Measurements from ENCODE around the gene NR1H2.

NR1H2 gene

DNA sequence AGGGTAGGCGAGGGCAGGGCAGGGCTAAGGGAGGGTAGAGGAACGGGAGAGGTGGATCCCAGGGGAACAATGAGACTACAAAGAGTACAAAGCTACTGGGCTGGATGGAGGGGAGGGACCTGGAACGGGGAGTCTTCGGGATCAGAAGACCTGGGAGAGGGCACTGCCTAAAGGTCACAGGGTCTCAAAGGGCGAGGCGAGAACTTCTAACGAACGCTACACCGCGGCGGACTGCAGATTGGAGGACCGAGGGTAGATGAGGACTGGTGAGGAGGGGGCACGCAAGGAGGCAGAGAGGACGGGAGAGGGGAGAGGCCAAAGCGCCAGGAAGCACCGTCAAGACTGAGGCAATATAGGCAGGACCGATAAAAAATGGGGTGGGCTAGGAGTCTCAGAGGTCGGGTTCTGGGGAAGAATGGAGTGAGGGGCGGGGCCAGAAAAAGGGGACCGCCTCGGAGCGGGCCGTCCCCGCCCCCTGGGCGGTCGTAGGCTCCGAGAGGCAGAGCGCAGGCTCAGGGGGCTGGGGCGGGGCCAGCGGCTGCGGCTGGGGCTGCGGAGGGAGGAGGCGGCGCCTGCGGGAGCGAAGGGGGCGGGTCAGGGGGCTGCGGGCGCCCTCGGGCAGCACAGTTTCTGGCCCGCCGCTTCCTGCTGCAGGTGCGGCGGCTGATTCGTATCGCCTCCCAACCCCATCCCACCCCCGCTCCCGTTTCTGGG lies 45.7 kb upstream of the NR1H2 start:
- Histone ChIP-seq H3K9me3 (ENCODE audit: insufficient read depth, low read length) (no peaks in the 10 kb centered on the region), H3K4me1 (ENCODE audit: insufficient read depth, insufficient read length) (peaks cover 9% of the 10 kb centered on the region), H3K9ac (ENCODE audit: insufficient read length, low read depth) (peak overlapping the region; percentile 71), H3K4me3 (ENCODE audit: insufficient read length, low read depth) (peak overlapping the region; percentile 66), H3K36me3 (ENCODE audit: insufficient read depth, insufficient read length, low read length) (no peaks in the 10 kb centered on the region), H3K27me3 (ENCODE audit: insufficient read depth, insufficient read length) (no peaks in the 10 kb centered on the region)
- no peak for TF ChIP-seq ZNF274 (IDR thresholded peaks at IDR 0.05; ENCODE audit: low read depth, low read length)
- no peak for TF ChIP-seq SUZ12 (IDR thresholded peaks at IDR 0.05; ENCODE audit: extremely low read depth, insufficient read depth, insufficient read length)
- no peak for TF ChIP-seq YY1 (IDR thresholded peaks at IDR 0.05; ENCODE audit: insufficient read depth, insufficient read length)
- DNase-seq (ENCODE audit: low read depth, low spot score), result no peak

DNA sequence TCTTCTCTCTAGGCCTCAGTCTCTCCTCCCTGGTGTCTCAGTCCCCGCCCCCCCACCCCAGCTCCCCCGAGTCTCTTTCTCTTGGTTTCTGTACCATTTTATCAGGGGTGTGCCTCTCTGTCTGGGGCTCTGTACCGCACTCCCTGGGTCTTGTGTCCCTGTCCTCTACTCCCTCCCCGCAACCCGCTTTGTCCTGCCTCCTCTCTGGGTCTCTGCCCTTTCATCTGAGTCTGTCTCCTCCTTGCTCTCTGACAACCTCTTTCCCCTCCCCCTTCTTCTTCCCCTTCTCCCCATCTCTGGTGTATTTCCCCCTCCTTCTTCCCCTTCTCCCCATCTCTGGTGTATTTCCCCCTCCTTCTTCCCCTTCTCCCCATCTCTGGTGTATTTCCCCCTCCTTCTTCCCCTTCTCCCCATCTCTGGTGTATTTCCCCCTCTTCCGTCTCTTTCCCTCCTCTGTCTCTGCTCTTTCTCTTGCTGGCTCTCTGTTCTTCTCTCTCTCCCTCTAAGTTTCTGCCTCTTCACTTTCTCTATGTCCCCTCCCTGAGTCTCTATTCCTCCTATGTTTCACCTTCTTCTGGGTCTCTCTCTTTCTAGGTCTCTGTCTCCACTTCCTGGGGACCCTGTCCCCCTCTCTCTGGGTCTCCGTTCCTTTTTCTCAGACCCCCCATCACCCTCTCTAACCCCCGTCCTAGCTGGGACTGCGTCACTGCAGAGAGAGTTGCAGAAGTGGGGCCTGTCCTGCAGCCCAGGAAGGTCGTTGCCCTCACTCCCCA lies 44.9 kb upstream of the NR1H2 start:
- Histone ChIP-seq H3K4me3 (ENCODE audit: insufficient read length, low read depth) (peak overlapping the region; percentile 83), H3K9ac (ENCODE audit: insufficient read length, low read depth) (peak overlapping the region; percentile 92), H3K36me3 (ENCODE audit: insufficient read depth, insufficient read length, low read length) (no peaks in the 10 kb centered on the region), H3K27me3 (ENCODE audit: insufficient read depth, insufficient read length) (no peaks in the 10 kb centered on the region), H3K4me1 (ENCODE audit: insufficient read depth, insufficient read length) (peaks cover 9% of the 10 kb centered on the region), H3K9me3 (ENCODE audit: insufficient read depth, low read length) (no peaks in the 10 kb centered on the region)
- no peak for DNase-seq (ENCODE audit: low read depth, low spot score)
- TF ChIP-seq SUZ12 (IDR thresholded peaks at IDR 0.05; ENCODE audit: extremely low read depth, insufficient read depth, insufficient read length), result no peak
- TF ChIP-seq ZNF274 (IDR thresholded peaks at IDR 0.05; ENCODE audit: low read depth, low read length), result no peak
- no peak for TF ChIP-seq YY1 (IDR thresholded peaks at IDR 0.05; ENCODE audit: insufficient read depth, insufficient read length)

DNA sequence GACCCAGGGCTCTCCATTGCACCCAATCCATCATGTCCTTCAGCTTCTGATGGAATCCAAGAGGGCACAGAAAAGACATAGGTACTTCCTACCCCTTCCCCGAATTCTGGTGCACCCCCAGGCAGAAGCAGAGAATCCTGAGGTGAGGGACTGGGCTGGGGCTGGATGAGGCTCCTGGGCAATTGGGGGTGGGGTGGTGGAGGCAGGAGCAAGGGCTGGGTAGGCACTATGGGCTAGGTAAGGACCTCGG lies 44.3 kb upstream of the NR1H2 start:
- H3K9ac ChIP-seq (ENCODE audit: insufficient read length, low read depth), result peak overlapping the region; percentile 92
- H3K4me1 ChIP-seq (ENCODE audit: insufficient read depth, insufficient read length), result peaks cover 9% of the 10 kb centered on the region

DNA sequence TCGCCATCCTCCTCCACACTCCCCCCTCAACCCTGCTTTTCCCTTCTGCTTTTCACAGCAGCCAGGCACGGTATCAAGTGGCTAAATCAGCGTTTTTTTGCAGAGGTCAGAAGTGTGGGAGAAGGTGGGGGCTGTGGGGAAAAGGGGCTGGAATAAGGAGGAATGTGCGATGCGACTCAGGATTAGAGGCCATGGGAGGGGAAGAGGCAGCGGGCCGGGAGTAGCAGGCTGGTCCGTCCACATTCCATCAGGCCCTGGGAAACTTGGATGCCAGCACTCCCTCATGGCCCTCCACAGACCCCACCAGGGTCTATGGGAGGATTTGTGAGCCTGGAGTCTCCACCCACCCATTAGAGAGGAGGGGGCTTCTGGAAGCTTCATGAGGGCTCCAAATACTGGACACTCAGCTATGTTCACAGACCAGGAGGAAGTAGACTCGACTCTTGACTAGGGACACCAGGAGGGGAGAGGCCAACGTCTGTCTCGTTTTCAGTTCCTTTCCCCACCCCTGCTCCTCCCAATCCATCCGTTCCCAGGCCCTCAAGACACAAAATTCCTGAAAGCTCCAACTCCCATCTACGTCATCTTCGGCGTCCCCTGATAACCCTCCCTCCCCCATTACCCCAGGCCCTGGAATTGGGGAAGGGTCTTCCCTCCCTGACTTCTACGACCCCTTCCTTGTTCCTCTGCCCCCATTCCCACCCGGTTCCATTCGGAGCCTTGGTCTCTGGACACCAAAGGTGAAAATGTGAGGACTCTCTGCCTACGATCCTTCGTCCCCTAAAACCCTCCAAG lies 43.8 kb upstream of the NR1H2 start:
- Histone ChIP-seq H3K4me3 (ENCODE audit: insufficient read length, low read depth) (peak overlapping the region; percentile 83), H3K27me3 (ENCODE audit: insufficient read depth, insufficient read length) (no peaks in the 10 kb centered on the region), H3K4me1 (ENCODE audit: insufficient read depth, insufficient read length) (peaks cover 9% of the 10 kb centered on the region), H3K9me3 (ENCODE audit: insufficient read depth, low read length) (no peaks in the 10 kb centered on the region), H3K9ac (ENCODE audit: insufficient read length, low read depth) (peak overlapping the region; percentile 92), H3K36me3 (ENCODE audit: insufficient read depth, insufficient read length, low read length) (no peaks in the 10 kb centered on the region)
- TF ChIP-seq YY1 (IDR thresholded peaks at IDR 0.05; ENCODE audit: insufficient read depth, insufficient read length) (no peak), SUZ12 (IDR thresholded peaks at IDR 0.05; ENCODE audit: extremely low read depth, insufficient read depth, insufficient read length) (no peak), ZNF274 (IDR thresholded peaks at IDR 0.05; ENCODE audit: low read depth, low read length) (no peak)
- no peak for DNase-seq (ENCODE audit: low read depth, low spot score)

More for the DNA sequence above, 44.3 kb upstream of the NR1H2 start:
- no peak for DNase-seq (ENCODE audit: low read depth, low spot score)
- Histone ChIP-seq H3K4me3 (ENCODE audit: insufficient read length, low read depth) (peak overlapping the region; percentile 83), H3K27me3 (ENCODE audit: insufficient read depth, insufficient read length) (no peaks in the 10 kb centered on the region), H3K36me3 (ENCODE audit: insufficient read depth, insufficient read length, low read length) (no peaks in the 10 kb centered on the region), H3K9me3 (ENCODE audit: insufficient read depth, low read length) (no peaks in the 10 kb centered on the region)
- TF ChIP-seq ZNF274 (IDR thresholded peaks at IDR 0.05; ENCODE audit: low read depth, low read length) (no peak), SUZ12 (IDR thresholded peaks at IDR 0.05; ENCODE audit: extremely low read depth, insufficient read depth, insufficient read length) (no peak), YY1 (IDR thresholded peaks at IDR 0.05; ENCODE audit: insufficient read depth, insufficient read length) (no peak)

DNA sequence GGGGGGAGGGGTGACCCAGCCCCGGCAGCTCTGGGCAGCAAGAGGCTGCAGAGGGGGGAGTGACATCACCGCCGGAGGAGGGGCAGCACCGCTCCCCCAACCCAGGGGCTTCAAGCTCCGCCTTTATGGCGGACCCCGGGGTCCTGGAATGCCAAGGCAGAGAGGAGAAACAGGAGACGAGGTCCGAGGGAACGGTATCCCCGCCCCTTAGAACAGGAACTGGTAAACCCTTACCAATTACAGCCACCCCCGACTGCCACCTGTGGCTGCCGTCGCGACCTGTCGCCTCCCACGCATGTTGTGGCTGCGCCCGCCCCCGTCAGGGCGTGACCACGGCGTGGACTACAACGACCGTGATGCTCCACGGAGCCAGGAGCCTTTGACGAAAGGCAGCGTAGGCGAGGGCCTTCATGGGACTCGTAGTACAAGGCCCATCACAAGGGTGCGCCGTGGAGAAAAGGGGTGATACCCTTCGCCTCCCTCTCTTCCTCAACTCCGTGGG lies 43.0 kb upstream of the NR1H2 start:
- peaks cover 9% of the 10 kb centered on the region for H3K4me1 ChIP-seq (ENCODE audit: insufficient read depth, insufficient read length)

DNA sequence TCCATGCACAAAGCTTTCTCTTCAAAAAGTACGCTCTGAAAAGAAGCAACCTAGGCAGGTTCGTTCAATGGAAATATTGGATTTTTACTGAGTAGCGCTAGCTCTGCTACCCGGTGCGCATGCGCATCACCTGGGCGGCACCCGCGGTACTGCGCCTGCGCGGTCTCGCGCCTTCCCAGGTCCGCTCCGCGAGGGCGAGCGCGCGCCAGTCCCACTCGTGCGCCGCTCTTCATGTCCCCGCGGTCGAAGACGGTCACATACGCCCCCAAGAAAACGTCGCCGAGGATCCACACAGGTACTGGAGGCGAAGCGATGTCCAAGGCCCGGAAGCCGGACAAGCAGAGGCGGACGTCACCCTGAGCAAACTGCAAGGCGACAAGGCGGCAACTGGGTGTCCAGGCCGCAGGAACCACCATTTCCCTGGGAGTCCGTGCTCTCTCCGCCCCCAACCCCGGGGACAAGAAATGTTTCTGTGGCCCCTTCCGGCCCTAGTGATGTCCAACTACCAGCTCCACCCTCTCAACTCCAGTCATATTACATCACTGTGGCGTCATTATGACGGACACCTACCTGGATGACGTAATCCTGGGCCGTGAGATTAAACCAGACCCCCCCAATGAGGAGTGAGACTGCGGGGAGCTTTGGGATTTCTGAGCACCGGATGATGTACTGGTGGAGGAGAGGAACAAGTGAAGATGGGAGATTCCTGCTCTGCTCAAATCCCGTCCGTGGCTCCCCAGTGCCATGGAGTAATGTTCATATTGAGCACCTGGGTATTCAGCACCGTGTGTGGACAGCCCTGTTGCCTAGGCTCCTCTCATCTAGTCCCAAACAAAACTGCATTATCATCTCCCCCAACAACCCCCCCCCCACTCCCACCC lies 42.3 kb upstream of the NR1H2 start:
- no peaks in the 10 kb centered on the region for H3K9me3 ChIP-seq (ENCODE audit: insufficient read depth, low read length)
- H3K4me3 ChIP-seq (ENCODE audit: insufficient read length, low read depth), result peak overlapping the region; percentile 83
- no peak for TF ChIP-seq SUZ12 (IDR thresholded peaks at IDR 0.05; ENCODE audit: extremely low read depth, insufficient read depth, insufficient read length)
- TF ChIP-seq YY1 (IDR thresholded peaks at IDR 0.05; ENCODE audit: insufficient read depth, insufficient read length), result no peak
- no peak for TF ChIP-seq ZNF274 (IDR thresholded peaks at IDR 0.05; ENCODE audit: low read depth, low read length)
- no peaks in the 10 kb centered on the region for H3K27me3 ChIP-seq (ENCODE audit: insufficient read depth, insufficient read length)
- peak overlapping the region; percentile 92 for H3K9ac ChIP-seq (ENCODE audit: insufficient read length, low read depth)
- DNase-seq (ENCODE audit: low read depth, low spot score), result no peak
- peaks cover 7% of the 10 kb centered on the region for H3K36me3 ChIP-seq (ENCODE audit: insufficient read depth, insufficient read length, low read length)
- H3K4me1 ChIP-seq (ENCODE audit: insufficient read depth, insufficient read length), result peaks cover 9% of the 10 kb centered on the region

More for the DNA sequence above, 43.0 kb upstream of the NR1H2 start:
- DNase-seq (ENCODE audit: low read depth, low spot score), result no peak
- H3K9me3 ChIP-seq (ENCODE audit: insufficient read depth, low read length), result no peaks in the 10 kb centered on the region
- peaks cover 4% of the 10 kb centered on the region for H3K36me3 ChIP-seq (ENCODE audit: insufficient read depth, insufficient read length, low read length)
- peak overlapping the region; percentile 83 for H3K4me3 ChIP-seq (ENCODE audit: insufficient read length, low read depth)
- H3K9ac ChIP-seq (ENCODE audit: insufficient read length, low read depth), result peak overlapping the region; percentile 92
- H3K27me3 ChIP-seq (ENCODE audit: insufficient read depth, insufficient read length), result no peaks in the 10 kb centered on the region
- no peak for TF ChIP-seq YY1 (IDR thresholded peaks at IDR 0.05; ENCODE audit: insufficient read depth, insufficient read length)
- no peak for TF ChIP-seq ZNF274 (IDR thresholded peaks at IDR 0.05; ENCODE audit: low read depth, low read length)
- no peak for TF ChIP-seq SUZ12 (IDR thresholded peaks at IDR 0.05; ENCODE audit: extremely low read depth, insufficient read depth, insufficient read length)

Data from NT2/D1 (cell line).